Kidney epithelial cell (primary cell): ENCODE data around the gene MYO18A. TPM values are rescaled to one million over a fixed set of nuclear protein-coding genes. Genes with fewer than 3 reads are reported as not detected.

ENCODE experiments used
- DNase-seq: peaks from one replicate; pipeline ENCODE4 v3.0.0-alpha.2; 2010; ENCODE audit warnings: low read depth
- H3K27me3 ChIP-seq: 2 replicates; pipeline ENCODE4 v1.6.0; 2011; ENCODE audit warnings: low read length; ENCODE audit not compliant: control insufficient read depth, insufficient read depth
- H3K36me3 ChIP-seq: 2 replicates; pipeline ENCODE4 v1.5.1; 2011; ENCODE audit warnings: low read length; ENCODE audit not compliant: control insufficient read depth, insufficient read depth
- H3K4me3 ChIP-seq: 2 replicates; pipeline ENCODE4 v1.5.1; 2011; ENCODE audit warnings: low read depth, mild to moderate bottlenecking, control low read depth, low read length
- total RNA-seq: library from RNA; depleted of rRNA; stranded (reverse); fragments of >200 nt; gene quantifications from 2 replicates; pipeline ENCODE4 v1.2.3, GENCODE V29; 2015
- TF ChIP-seq, protein P1 (sequence below): IDR thresholded peaks from 2 replicates; pipeline ENCODE4 v1.5.1; 2011; ENCODE audit warnings: mild to moderate bottlenecking, moderate library complexity, low read length, control low read depth, inconsistent platforms; ENCODE audit not compliant: insufficient read depth, poor library complexity, severe bottlenecking

Gene MYO18A
- total RNA-seq, 1 donor from 2014 or later, result 19.8 TPM

DNA sequence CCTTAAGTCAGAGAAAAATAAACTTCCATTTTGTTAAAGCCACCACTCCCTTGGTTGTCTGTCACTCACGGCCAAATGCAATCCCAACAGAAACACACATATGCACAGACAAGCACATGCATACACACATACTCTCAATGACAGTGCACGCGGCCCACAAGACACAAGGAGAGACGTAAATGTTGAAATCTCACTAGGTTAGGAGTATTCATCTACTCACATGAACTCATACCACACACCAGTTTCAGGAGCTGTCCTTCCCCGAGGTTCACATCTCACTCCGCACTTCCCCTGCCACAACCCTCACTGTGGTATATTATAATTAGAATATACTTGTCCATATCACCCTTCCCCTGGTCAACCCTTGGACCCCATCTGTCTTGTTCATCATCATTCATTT, 36.0 kb upstream of the MYO18A start:
- H3K27me3 ChIP-seq, result no peaks in the 10 kb centered on the region
- DNase-seq, result no peak
- H3K36me3 ChIP-seq, result no peaks in the 10 kb centered on the region
- TF ChIP-seq, protein P1, sequence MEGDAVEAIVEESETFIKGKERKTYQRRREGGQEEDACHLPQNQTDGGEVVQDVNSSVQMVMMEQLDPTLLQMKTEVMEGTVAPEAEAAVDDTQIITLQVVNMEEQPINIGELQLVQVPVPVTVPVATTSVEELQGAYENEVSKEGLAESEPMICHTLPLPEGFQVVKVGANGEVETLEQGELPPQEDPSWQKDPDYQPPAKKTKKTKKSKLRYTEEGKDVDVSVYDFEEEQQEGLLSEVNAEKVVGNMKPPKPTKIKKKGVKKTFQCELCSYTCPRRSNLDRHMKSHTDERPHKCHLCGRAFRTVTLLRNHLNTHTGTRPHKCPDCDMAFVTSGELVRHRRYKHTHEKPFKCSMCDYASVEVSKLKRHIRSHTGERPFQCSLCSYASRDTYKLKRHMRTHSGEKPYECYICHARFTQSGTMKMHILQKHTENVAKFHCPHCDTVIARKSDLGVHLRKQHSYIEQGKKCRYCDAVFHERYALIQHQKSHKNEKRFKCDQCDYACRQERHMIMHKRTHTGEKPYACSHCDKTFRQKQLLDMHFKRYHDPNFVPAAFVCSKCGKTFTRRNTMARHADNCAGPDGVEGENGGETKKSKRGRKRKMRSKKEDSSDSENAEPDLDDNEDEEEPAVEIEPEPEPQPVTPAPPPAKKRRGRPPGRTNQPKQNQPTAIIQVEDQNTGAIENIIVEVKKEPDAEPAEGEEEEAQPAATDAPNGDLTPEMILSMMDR, result no peak
- no peak overlapping the region for H3K4me3 ChIP-seq

DNA sequence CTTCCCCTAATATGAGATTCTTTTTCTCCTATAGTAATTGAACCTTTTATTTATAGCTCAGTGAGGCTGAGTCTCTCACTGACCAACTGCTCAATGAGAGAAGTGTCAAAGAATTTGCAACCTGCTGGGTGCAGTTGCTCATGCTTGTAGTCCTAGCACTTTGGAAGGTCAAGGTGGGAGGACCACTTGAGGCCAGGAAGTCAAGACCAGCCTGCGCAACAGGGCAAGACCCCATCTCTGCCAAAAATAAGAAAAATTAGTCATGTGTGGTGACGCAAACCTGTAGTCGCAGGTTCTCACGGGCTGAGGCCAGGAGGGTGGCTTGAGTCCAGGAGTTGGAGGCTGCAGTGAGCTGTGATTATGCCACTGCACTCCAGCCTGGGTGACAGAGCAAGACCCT, 35.5 kb upstream of the MYO18A start:
- TF ChIP-seq, protein P1, result no peak
- no peak for DNase-seq
- H3K27me3 ChIP-seq, result no peaks in the 10 kb centered on the region

DNA sequence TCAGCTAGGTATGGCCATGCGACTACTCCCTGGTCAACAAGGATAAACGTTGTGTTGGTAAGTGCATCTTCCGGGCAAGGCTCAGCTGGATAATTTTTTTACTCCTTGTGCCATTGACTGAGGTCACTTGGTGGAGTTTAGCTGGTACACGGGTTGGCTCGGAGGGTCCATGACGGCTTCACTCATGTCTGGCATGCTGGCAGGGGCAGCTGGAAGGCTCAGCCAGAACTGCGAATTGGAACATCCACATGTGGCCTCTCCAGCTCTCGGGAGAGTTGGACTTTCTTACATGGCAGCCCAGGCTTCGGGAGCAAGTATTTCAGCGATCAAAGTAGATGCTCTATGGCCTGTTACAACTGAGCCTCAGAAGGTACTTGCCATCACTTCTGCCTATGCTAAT, 35.0 kb upstream of the MYO18A start:
- no peak for DNase-seq
- Histone ChIP-seq H3K27me3 (no peaks in the 10 kb centered on the region), H3K36me3 (no peaks in the 10 kb centered on the region), H3K4me3 (no peak overlapping the region)
- TF ChIP-seq, protein P1, result no peak

More for the DNA sequence above, 35.5 kb upstream of the MYO18A start:
- Histone ChIP-seq H3K4me3 (no peak overlapping the region), H3K36me3 (no peaks in the 10 kb centered on the region)

DNA sequence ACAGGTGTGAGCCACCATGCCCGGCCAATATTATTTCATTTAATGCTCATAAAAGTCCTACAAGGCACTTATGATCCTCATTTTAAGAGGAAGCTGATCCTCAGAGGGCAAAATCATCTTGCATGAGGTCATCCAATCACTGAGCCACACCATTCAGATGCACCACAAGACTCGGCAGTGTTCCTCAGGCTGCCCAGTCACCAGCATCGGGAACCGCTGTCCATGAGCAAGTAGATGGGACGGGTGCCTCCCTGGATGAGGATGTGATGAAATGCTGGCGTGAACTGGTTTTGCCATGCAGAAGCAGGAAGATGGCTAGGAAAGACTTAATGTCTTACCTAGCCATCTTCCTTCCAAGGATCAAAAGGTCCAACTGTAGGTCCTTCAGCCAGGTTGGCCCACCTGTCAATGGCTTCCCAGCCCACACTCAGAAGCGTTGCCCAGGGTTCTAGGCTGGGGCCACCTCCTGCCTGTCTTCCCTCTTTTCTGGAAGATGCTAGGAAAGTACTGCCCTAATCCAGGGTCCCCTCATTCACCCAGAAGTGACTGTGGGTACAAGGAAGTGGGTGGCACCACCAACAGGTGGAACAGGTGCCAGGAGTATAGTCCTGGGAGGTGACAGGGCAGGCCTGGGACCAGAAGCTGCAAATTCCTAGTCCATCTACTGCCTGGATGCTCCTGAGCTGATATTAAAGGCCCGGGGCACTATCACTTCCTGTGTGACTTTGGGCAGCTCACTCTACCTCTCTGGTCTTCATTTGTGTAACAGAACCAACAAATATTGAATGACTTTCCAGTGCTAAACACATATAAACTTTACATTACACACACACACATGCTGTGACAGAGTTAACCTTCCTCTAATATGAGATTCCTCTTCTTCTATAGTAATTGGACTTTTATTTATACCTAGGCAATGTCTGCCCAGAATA, 34.3 kb upstream of the MYO18A start:
- Histone ChIP-seq H3K36me3 (no peaks in the 10 kb centered on the region), H3K4me3 (no peak overlapping the region), H3K27me3 (no peaks in the 10 kb centered on the region)
- DNase-seq, result no peak
- TF ChIP-seq, protein P1, result no peak

DNA sequence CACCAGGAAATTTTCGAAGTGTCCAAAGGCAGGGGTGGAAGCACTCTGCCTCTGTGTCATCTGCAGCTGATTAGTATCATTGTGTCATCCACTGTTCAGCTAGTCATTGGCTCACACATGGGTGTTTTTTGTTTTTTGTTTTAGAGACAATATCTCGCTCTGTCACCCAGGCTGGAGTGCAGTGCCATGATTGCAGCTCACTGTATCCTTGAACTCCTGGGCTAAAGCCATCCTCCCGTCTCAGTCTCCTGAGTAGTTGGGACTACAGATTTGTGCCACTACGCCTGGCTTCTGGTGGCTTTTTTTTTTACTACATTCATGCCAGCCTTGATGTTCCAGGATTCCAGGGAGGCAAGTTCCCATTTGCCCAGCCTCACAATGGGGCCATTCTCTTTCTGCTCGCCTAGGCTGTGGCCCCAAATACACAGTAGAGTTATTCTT, 32.5 kb upstream of the MYO18A start:
- no peak for DNase-seq
- H3K27me3 ChIP-seq, result no peaks in the 10 kb centered on the region
- no peak overlapping the region for H3K4me3 ChIP-seq
- TF ChIP-seq, protein P1, result no peak
- H3K36me3 ChIP-seq, result no peaks in the 10 kb centered on the region
